Activated T-helper 2 cell treated with anti-CD3 and anti-CD28 coated beads, Interferon-gamma antibody, Interleukin-2, Interleukin-4, amounts not matched to agents 10 μg/mL and 5 μg/mL and 100 μg/mL, durations not matched to agents 14 hours and 24 hours and 36 hours (primary cell): ENCODE measurements around the gene APOLD1. TPM values are rescaled to one million over a fixed set of nuclear protein-coding genes. Genes with fewer than 3 reads are reported as not detected.

Experiments used
- DNase-seq: peaks from one replicate; pipeline ENCODE4 v3.0.0; 2021; ENCODE audit warnings: low spot score
- H3K27ac Mint-ChIP-seq: one replicate; pipeline ENCODE4 v1.8.0; 2021; ENCODE audit warnings: mixed read lengths
- H3K27me3 Mint-ChIP-seq: one replicate; pipeline ENCODE4 v1.8.0; 2021; ENCODE audit warnings: low read depth, mixed read lengths
- H3K36me3 Mint-ChIP-seq: one replicate; pipeline ENCODE4 v1.8.0; 2021; ENCODE audit warnings: low read depth, mixed read lengths
- H3K4me1 Mint-ChIP-seq: one replicate; pipeline ENCODE4 v1.8.0; 2021; ENCODE audit warnings: low read depth, mixed read lengths
- H3K4me3 Mint-ChIP-seq: one replicate; pipeline ENCODE4 v1.8.0; 2021; ENCODE audit warnings: low read depth, mild to moderate bottlenecking, moderate library complexity, mixed read lengths
- H3K9me3 Mint-ChIP-seq: one replicate; pipeline ENCODE4 v1.8.0; 2021; ENCODE audit warnings: mixed read lengths
- intact Hi-C: fragments of 100-400 bp; cut with micrococcal nuclease; formaldehyde crosslinking; loops from one replicate; pipeline ENCODE4 v1.15.1; 2023
- total RNA-seq: library from RNA; stranded (reverse); gene quantifications from 2 replicates; pipeline ENCODE4 v1.2.3, GENCODE V29; 2022

APOLD1 gene
- total RNA-seq, 1 donor from 2014 or later: 5.3 TPM

- no peaks in the 10 kb centered on the region for H3K27me3 Mint-ChIP-seq
- no peak overlapping the region for H3K27ac Mint-ChIP-seq
- DNase-seq: no peak
- peaks cover 37% of the 10 kb centered on the region for H3K36me3 Mint-ChIP-seq
- H3K4me1 Mint-ChIP-seq: peaks cover 10% of the 10 kb centered on the region
- H3K9me3 Mint-ChIP-seq: no peaks in the 10 kb centered on the region
- intact Hi-C loops: no loop called here
- no peak overlapping the region for H3K4me3 Mint-ChIP-seq
These were observed 26.1 kb upstream of the APOLD1 start for GRCh38 chr12:12759234-12759915.

DNA sequence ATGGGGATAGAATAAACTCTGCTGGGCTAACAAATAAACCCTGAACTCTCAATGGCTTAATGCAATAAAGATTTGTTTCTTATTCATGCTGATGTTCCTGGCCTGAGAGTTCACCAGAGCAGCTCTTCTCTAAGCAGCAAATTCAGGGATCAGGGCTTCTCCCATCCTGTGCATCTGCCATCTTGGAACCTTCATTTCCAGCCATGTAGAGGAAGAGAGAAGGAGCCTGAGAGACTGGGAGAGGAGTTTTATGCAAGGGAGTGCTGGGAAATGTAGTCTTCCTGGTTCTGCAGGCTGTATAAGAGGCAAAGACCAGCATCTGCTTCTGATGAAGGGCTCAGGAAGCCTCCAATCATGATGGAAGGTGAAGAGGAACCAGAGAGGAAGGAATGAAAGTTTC lies 20.6 kb upstream of the APOLD1 start:
- Mint-ChIP-seq H3K9me3 (peaks cover 10% of the 10 kb centered on the region), H3K4me1 (peaks cover 4% of the 10 kb centered on the region), H3K36me3 (peaks cover 43% of the 10 kb centered on the region), H3K4me3 (no peak overlapping the region), H3K27me3 (no peaks in the 10 kb centered on the region), H3K27ac (no peak overlapping the region)
- DNase-seq: no peak
- intact Hi-C loops: no loop called here

DNA sequence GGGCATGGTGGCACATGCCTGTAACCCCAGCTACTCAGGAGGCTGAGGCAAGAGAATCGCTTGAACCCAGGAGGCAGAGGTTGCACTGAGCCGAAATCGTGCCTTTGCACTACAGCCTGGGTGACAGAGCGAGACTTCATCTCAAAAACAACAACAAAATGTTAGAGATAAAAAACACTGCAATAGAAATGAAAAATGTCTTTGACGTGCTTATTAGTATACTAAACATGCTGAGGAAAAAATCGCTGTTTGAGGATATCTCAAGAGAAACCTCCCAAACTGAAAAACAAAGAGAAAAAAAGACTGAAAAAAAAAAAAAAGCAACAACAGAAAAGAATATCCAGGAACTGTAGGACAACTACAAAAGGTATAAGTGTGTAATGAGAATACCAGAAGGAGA lies 15.2 kb upstream of the APOLD1 start:
- DNase-seq: no peak
- H3K27ac Mint-ChIP-seq: no peak overlapping the region
- H3K36me3 Mint-ChIP-seq: peaks cover 33% of the 10 kb centered on the region
- no peaks in the 10 kb centered on the region for H3K4me1 Mint-ChIP-seq
- peaks cover 31% of the 10 kb centered on the region for H3K9me3 Mint-ChIP-seq
- intact Hi-C loops: no loop called here
- no peak overlapping the region for H3K4me3 Mint-ChIP-seq
- no peaks in the 10 kb centered on the region for H3K27me3 Mint-ChIP-seq

GRCh38 chr12:12774791-12775190 lies 10.7 kb upstream of the APOLD1 start:
- intact Hi-C loops: no loop called here
- no peak overlapping the region for H3K27ac Mint-ChIP-seq
- peaks cover 17% of the 10 kb centered on the region for H3K36me3 Mint-ChIP-seq
- no peaks in the 10 kb centered on the region for H3K27me3 Mint-ChIP-seq
- H3K4me3 Mint-ChIP-seq: no peak overlapping the region
- DNase-seq: no peak
- no peaks in the 10 kb centered on the region for H3K4me1 Mint-ChIP-seq
- peaks cover 22% of the 10 kb centered on the region for H3K9me3 Mint-ChIP-seq

DNA sequence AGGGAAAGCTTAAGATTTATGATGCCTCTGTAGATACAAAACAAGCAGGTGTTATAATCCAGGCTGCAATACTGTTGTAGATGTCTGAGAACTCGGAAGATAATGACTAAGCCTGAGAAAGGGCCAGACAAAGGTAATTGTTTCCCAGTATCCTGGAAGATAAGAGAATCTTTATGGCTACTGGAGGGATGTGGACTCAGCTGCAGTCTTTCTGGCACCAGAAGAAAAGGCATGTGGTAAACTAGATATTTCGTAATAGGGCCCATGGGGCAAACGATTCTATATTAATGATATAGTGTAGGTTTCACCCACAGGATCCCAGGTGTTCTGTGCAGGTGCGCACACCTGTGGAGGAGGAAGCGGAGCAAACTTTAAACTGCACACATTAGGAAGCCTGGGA lies 9.2 kb upstream of the APOLD1 start:
- Mint-ChIP-seq H3K4me1 (no peaks in the 10 kb centered on the region), H3K9me3 (peaks cover 12% of the 10 kb centered on the region), H3K27ac (no peak overlapping the region), H3K4me3 (no peak overlapping the region), H3K36me3 (peaks cover 11% of the 10 kb centered on the region), H3K27me3 (no peaks in the 10 kb centered on the region)
- no peak for DNase-seq
- intact Hi-C loops: no loop called here

GRCh38 chr12:12777092-12777491 lies 8.4 kb upstream of the APOLD1 start:
- Mint-ChIP-seq H3K9me3 (peaks cover 7% of the 10 kb centered on the region), H3K27ac (no peak overlapping the region), H3K4me1 (no peaks in the 10 kb centered on the region), H3K36me3 (peaks cover 10% of the 10 kb centered on the region), H3K4me3 (no peak overlapping the region), H3K27me3 (no peaks in the 10 kb centered on the region)
- DNase-seq: no peak
- intact Hi-C loops: no loop called here

- Mint-ChIP-seq H3K27ac (no peak overlapping the region), H3K27me3 (no peaks in the 10 kb centered on the region), H3K4me3 (no peak overlapping the region), H3K4me1 (no peaks in the 10 kb centered on the region), H3K36me3 (no peaks in the 10 kb centered on the region), H3K9me3 (no peaks in the 10 kb centered on the region)
- intact Hi-C loops: no loop called here
- no peak for DNase-seq
These were observed 6.5 kb upstream of the APOLD1 start for GRCh38 chr12:12779007-12779406.

- H3K9me3 Mint-ChIP-seq: no peaks in the 10 kb centered on the region
- no peaks in the 10 kb centered on the region for H3K36me3 Mint-ChIP-seq
- no peaks in the 10 kb centered on the region for H3K4me1 Mint-ChIP-seq
- H3K27me3 Mint-ChIP-seq: no peaks in the 10 kb centered on the region
- intact Hi-C loops: no loop called here
- DNase-seq: no peak
- no peak overlapping the region for H3K27ac Mint-ChIP-seq
- no peak overlapping the region for H3K4me3 Mint-ChIP-seq
These were observed 5.9 kb upstream of the APOLD1 start for GRCh38 chr12:12779529-12779928.

GRCh38 chr12:12784116-12784515 lies 1.3 kb upstream of the APOLD1 start:
- H3K9me3 Mint-ChIP-seq: no peaks in the 10 kb centered on the region
- H3K4me1 Mint-ChIP-seq: peaks cover 32% of the 10 kb centered on the region
- no peak for DNase-seq
- H3K27ac Mint-ChIP-seq: no peak overlapping the region
- no peaks in the 10 kb centered on the region for H3K27me3 Mint-ChIP-seq
- peaks cover 2% of the 10 kb centered on the region for H3K36me3 Mint-ChIP-seq
- H3K4me3 Mint-ChIP-seq: no peak overlapping the region
- intact Hi-C loops: loop anchor here (10.0 kb wide), 1 partner anchor 201 kb away; no protein-coding TSS in a partner anchor

DNA sequence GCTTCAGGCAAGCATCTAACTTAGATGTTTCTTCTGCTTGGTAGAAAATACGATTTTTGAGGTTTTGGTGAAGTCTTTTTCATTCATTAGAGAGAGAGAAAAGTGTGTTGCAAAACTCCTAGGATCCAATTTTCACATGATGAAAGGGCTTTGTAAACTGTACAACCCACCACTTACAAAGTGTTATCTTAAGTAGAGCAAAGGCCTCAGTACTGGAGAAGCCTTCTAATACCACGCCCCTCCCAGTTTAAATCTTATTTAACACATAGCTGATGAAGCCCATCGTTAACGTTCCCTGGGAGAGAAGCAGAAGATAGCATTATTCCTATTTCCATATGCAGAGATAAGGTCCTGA lies 869 bp downstream of the APOLD1 start:
- no peaks in the 10 kb centered on the region for H3K9me3 Mint-ChIP-seq
- peaks cover 2% of the 10 kb centered on the region for H3K36me3 Mint-ChIP-seq
- DNase-seq: no peak
- H3K4me1 Mint-ChIP-seq: peaks cover 34% of the 10 kb centered on the region
- H3K4me3 Mint-ChIP-seq: peak overlapping the region; percentile 75
- peak overlapping the region; percentile 60 for H3K27ac Mint-ChIP-seq
- H3K27me3 Mint-ChIP-seq: no peaks in the 10 kb centered on the region
- intact Hi-C loops: loop anchor here (1.0 to 10.0 kb wide), 8 partner anchors 22 to 426 kb away; partner anchors contain the start of genes EMP1, GSG1 and HEBP1

- peak; percentile 66 for DNase-seq
- Mint-ChIP-seq H3K4me3 (peak overlapping the region; percentile 79), H3K27me3 (no peaks in the 10 kb centered on the region), H3K9me3 (no peaks in the 10 kb centered on the region), H3K4me1 (peaks cover 34% of the 10 kb centered on the region), H3K36me3 (peaks cover 2% of the 10 kb centered on the region), H3K27ac (peak overlapping the region; percentile 87)
- intact Hi-C loops: loop anchor here (1.0 to 10.0 kb wide), 8 partner anchors 21 to 425 kb away; partner anchors contain the start of genes EMP1, GSG1 and HEBP1
These were observed 1.5 kb downstream of the APOLD1 start for GRCh38 chr12:12786706-12787601.

GRCh38 chr12:12788131-12788530 lies 2.7 kb downstream of the APOLD1 start:
- H3K27ac Mint-ChIP-seq: peak overlapping the region; percentile 87
- peaks cover 34% of the 10 kb centered on the region for H3K4me1 Mint-ChIP-seq
- H3K4me3 Mint-ChIP-seq: peak overlapping the region; percentile 79
- no peaks in the 10 kb centered on the region for H3K9me3 Mint-ChIP-seq
- H3K27me3 Mint-ChIP-seq: no peaks in the 10 kb centered on the region
- DNase-seq: no peak
- intact Hi-C loops: loop anchor here (1.0 to 10.0 kb wide), 10 partner anchors 25 to 424 kb away; partner anchors contain the start of genes DDX47, EMP1, GSG1 and HEBP1
- H3K36me3 Mint-ChIP-seq: peaks cover 2% of the 10 kb centered on the region
